Activated T-helper 2 cell treated with anti-CD3 and anti-CD28 coated beads, Interferon-gamma antibody, Interleukin-2, Interleukin-4, amounts not matched to agents 10 μg/mL and 5 μg/mL and 100 μg/mL, durations not matched to agents 14 hours and 24 hours and 36 hours (primary cell): ENCODE data around the gene RNF180. TPM values are rescaled to one million over a fixed set of nuclear protein-coding genes. Genes with fewer than 3 reads are reported as not detected.
"Not testable (repeated sequence)": the region's sequence is repeated elsewhere in the genome, so short reads cannot be mapped to it uniquely, and the experiment has no call there.

ENCODE experiments used
- DNase-seq: peaks from one replicate; pipeline ENCODE4 v3.0.0; 2021; ENCODE audit warnings: low spot score
- H3K27ac Mint-ChIP-seq: one replicate; pipeline ENCODE4 v1.8.0; 2021; ENCODE audit warnings: mixed read lengths
- H3K27me3 Mint-ChIP-seq: one replicate; pipeline ENCODE4 v1.8.0; 2021; ENCODE audit warnings: low read depth, mixed read lengths
- H3K36me3 Mint-ChIP-seq: one replicate; pipeline ENCODE4 v1.8.0; 2021; ENCODE audit warnings: low read depth, mixed read lengths
- H3K4me1 Mint-ChIP-seq: one replicate; pipeline ENCODE4 v1.8.0; 2021; ENCODE audit warnings: low read depth, mixed read lengths
- H3K4me3 Mint-ChIP-seq: one replicate; pipeline ENCODE4 v1.8.0; 2021; ENCODE audit warnings: low read depth, mild to moderate bottlenecking, moderate library complexity, mixed read lengths
- H3K9me3 Mint-ChIP-seq: one replicate; pipeline ENCODE4 v1.8.0; 2021; ENCODE audit warnings: mixed read lengths
- intact Hi-C: fragments of 100-400 bp; cut with micrococcal nuclease; formaldehyde crosslinking; loops from one replicate; pipeline ENCODE4 v1.15.1; 2023
- total RNA-seq: library from RNA; stranded (reverse); gene quantifications from 2 replicates; pipeline ENCODE4 v1.2.3, GENCODE V29; 2022

The RNF180 gene
- total RNA-seq, 1 donor from 2014 or later: not detected

GRCh38 chr5:64347309-64347708 lies 181.7 kb downstream of the RNF180 start:
- Mint-ChIP-seq H3K36me3 (no peaks in the 10 kb centered on the region), H3K9me3 (peaks cover 3% of the 10 kb centered on the region), H3K4me1 (no peaks in the 10 kb centered on the region), H3K27me3 (no peaks in the 10 kb centered on the region), H3K4me3 (no peak overlapping the region), H3K27ac (no peak overlapping the region)
- no peak for DNase-seq
- intact Hi-C loops: no loop called here

- Mint-ChIP-seq H3K36me3 (no peaks in the 10 kb centered on the region), H3K27ac (no peak overlapping the region), H3K4me1 (no peaks in the 10 kb centered on the region), H3K4me3 (no peak overlapping the region), H3K27me3 (no peaks in the 10 kb centered on the region), H3K9me3 (peaks cover 28% of the 10 kb centered on the region)
- intact Hi-C loops: no loop called here
- no peak for DNase-seq
Observed at GRCh38 chr5:64364426-64364825, 198.8 kb downstream of the RNF180 start.

GRCh38 chr5:64384765-64385164 lies 219.1 kb downstream of the RNF180 start:
- H3K27ac Mint-ChIP-seq: no peak overlapping the region
- no peaks in the 10 kb centered on the region for H3K36me3 Mint-ChIP-seq
- H3K4me1 Mint-ChIP-seq: no peaks in the 10 kb centered on the region
- no peak for DNase-seq
- H3K9me3 Mint-ChIP-seq: no peaks in the 10 kb centered on the region
- intact Hi-C loops: no loop called here
- H3K4me3 Mint-ChIP-seq: no peak overlapping the region
- H3K27me3 Mint-ChIP-seq: no peaks in the 10 kb centered on the region

GRCh38 chr5:64397552-64397951 lies 231.9 kb downstream of the RNF180 start:
- Mint-ChIP-seq H3K4me1 (no peaks in the 10 kb centered on the region), H3K4me3 (no peak overlapping the region), H3K27ac (no peak overlapping the region), H3K27me3 (no peaks in the 10 kb centered on the region), H3K36me3 (no peaks in the 10 kb centered on the region), H3K9me3 (peaks cover 26% of the 10 kb centered on the region)
- intact Hi-C loops: no loop called here
- no peak for DNase-seq

- H3K4me1 Mint-ChIP-seq, H3K4me3 Mint-ChIP-seq, H3K27me3 Mint-ChIP-seq, intact Hi-C loops, DNase-seq, H3K27ac Mint-ChIP-seq, H3K36me3 Mint-ChIP-seq: not testable (repeated sequence)
- peaks cover 26% of the 10 kb centered on the region for H3K9me3 Mint-ChIP-seq
Observed at GRCh38 chr5:64398735-64399134, 233.1 kb downstream of the RNF180 start.

- H3K27ac Mint-ChIP-seq, H3K4me1 Mint-ChIP-seq, H3K4me3 Mint-ChIP-seq, H3K36me3 Mint-ChIP-seq, intact Hi-C loops, DNase-seq, H3K27me3 Mint-ChIP-seq: not testable (repeated sequence)
- H3K9me3 Mint-ChIP-seq: peaks cover 29% of the 10 kb centered on the region
Observed at GRCh38 chr5:64407103-64407825, 241.6 kb downstream of the RNF180 start.

- H3K4me3 Mint-ChIP-seq: no peak overlapping the region
- H3K36me3 Mint-ChIP-seq: no peaks in the 10 kb centered on the region
- DNase-seq: no peak
- H3K4me1 Mint-ChIP-seq: no peaks in the 10 kb centered on the region
- no peak overlapping the region for H3K27ac Mint-ChIP-seq
- peaks cover 3% of the 10 kb centered on the region for H3K9me3 Mint-ChIP-seq
- intact Hi-C loops: no loop called here
- H3K27me3 Mint-ChIP-seq: no peaks in the 10 kb centered on the region
Observed at GRCh38 chr5:64417390-64417789, 251.7 kb downstream of the RNF180 start.

- intact Hi-C loops: no loop called here
- H3K27ac Mint-ChIP-seq: no peak overlapping the region
- no peak for DNase-seq
- H3K9me3 Mint-ChIP-seq: peaks cover 3% of the 10 kb centered on the region
- H3K27me3 Mint-ChIP-seq: no peaks in the 10 kb centered on the region
- no peak overlapping the region for H3K4me3 Mint-ChIP-seq
- H3K4me1 Mint-ChIP-seq: no peaks in the 10 kb centered on the region
- H3K36me3 Mint-ChIP-seq: no peaks in the 10 kb centered on the region
Observed at GRCh38 chr5:64418013-64418412, 252.4 kb downstream of the RNF180 start.

Other genes starting within 250 kb of the RNF180 start
- not detected in 2 replicates for gene HTR1A, start 203.4 kb upstream of the RNF180 start, total RNA-seq